Anterior cingulate cortex (tissue), 58 donors: ENCODE results near the gene TMEM255B.

Experiments used
- DNase-seq, 58 donors: peaks; one replicate each; lab custom pipeline; 2025; lab: John Stamatoyannopoulos, UW

The TMEM255B gene

GRCh38 chr13:113758651-113759524 is at the start of gene TMEM255B:
Gene TMEM255B (plus strand): TSS chr13:113759226. CDS start chr13:113759270, 44 bp downstream.
- peak in 53 of 58 donors; percentile 30 to 79 (median 62) for DNase-seq

GRCh38 chr13:113722921-113723320 is 36.1 kb upstream of the TMEM255B start:
- no peak for DNase-seq

GRCh38 chr13:113723410-113724015 is 35.5 kb upstream of the TMEM255B start:
- DNase-seq, result no peak

GRCh38 chr13:113724016-113724758 is 34.8 kb upstream of the TMEM255B start:
- no peak for DNase-seq

GRCh38 chr13:113724780-113725315 is 34.2 kb upstream of the TMEM255B start:
- peak in 57 of 58 donors; percentile 17 to 91 (median 78) for DNase-seq

GRCh38 chr13:113725329-113726105 is 33.5 kb upstream of the TMEM255B start:
- peak in 15 of 58 donors; percentile 56 to 85 (median 73) for DNase-seq

GRCh38 chr13:113726106-113726821 is 32.8 kb upstream of the TMEM255B start:
- DNase-seq, result peak in 24 of 58 donors; percentile 19 to 56 (median 38)

- peak in 2 of 58 donors; percentile 40 to 55 for DNase-seq
Observed at GRCh38 chr13:113726961-113727411, 32.0 kb upstream of the TMEM255B start.

- DNase-seq, result no peak
Observed at GRCh38 chr13:113728571-113729054, 30.4 kb upstream of the TMEM255B start.

- no peak for DNase-seq
Observed at GRCh38 chr13:113729187-113730019, 29.6 kb upstream of the TMEM255B start.

GRCh38 chr13:113730258-113730691 is 28.8 kb upstream of the TMEM255B start:
- no peak for DNase-seq

- no peak for DNase-seq
Observed at GRCh38 chr13:113730831-113731191, 28.2 kb upstream of the TMEM255B start.

- no peak for DNase-seq
Observed at GRCh38 chr13:113731192-113732175, 27.5 kb upstream of the TMEM255B start.

- no peak for DNase-seq
Observed at GRCh38 chr13:113732176-113732960, 26.7 kb upstream of the TMEM255B start.

- no peak for DNase-seq
Observed at GRCh38 chr13:113732961-113733950, 25.8 kb upstream of the TMEM255B start.
